ENCODE data around the gene RAD23B. TPM values are rescaled to one million over a fixed set of nuclear protein-coding genes. Genes with fewer than 3 reads are reported as not detected.

The RAD23B gene
- total RNA-seq, 4 donors from 2014 or later, result 87.3 to 98.6 (median 93.1) TPM

- H3K36me3 ChIP-seq, result no peaks in the 10 kb centered on the region
- H3K27ac ChIP-seq, result no peak overlapping the region
- DNase-seq (ENCODE audit: low spot score in 2 of 2), result no peak
- no peak overlapping the region for H3K4me3 ChIP-seq
- 80 to 87% methylated on average over 3 of the region's 3 CpGs for WGBS, 2 donors
- H3K27me3 ChIP-seq, result no peaks in the 10 kb centered on the region
- TF ChIP-seq POLR2A (IDR thresholded peaks at IDR 0.05) (no peak), CTCF (IDR thresholded peaks at IDR 0.05) (no peak), EP300 (IDR thresholded peaks at IDR 0.05) (no peak)
- H3K4me1 ChIP-seq, result peaks cover 0 to 23% (median 3%) of the 10 kb centered on the region in 4 donors
- H3K9me3 ChIP-seq, result no peaks in the 10 kb centered on the region
Observed at GRCh38 chr9:107280543-107280942, 2.5 kb upstream of the RAD23B start.

- H3K27me3 ChIP-seq, result no peaks in the 10 kb centered on the region
- no peak for DNase-seq (ENCODE audit: low spot score in 2 of 2)
- no peak for TF ChIP-seq POLR2A (IDR thresholded peaks at IDR 0.05)
- TF ChIP-seq CTCF (IDR thresholded peaks at IDR 0.05), result no peak
- TF ChIP-seq EP300 (IDR thresholded peaks at IDR 0.05), result no peak
- H3K4me1 ChIP-seq, result peaks cover 0 to 29% (median 6%) of the 10 kb centered on the region in 4 donors
- H3K4me3 ChIP-seq, result no peak overlapping the region
- no peaks in the 10 kb centered on the region for H3K36me3 ChIP-seq
- WGBS, 2 donors, result 73 to 75% methylated on average over 1 of the region's 1 CpG
- no peak overlapping the region for H3K27ac ChIP-seq
- no peaks in the 10 kb centered on the region for H3K9me3 ChIP-seq
Observed at GRCh38 chr9:107281184-107281583, 1.9 kb upstream of the RAD23B start.

GRCh38 chr9:107281922-107282667 is 984 bp upstream of the RAD23B start:
- WGBS, 2 donors, result 31 to 33% methylated on average over 13 of the region's 13 CpGs
- DNase-seq (ENCODE audit: low spot score in 2 of 2), result peak in 1 of 2 donors; percentile 10

GRCh38 chr9:107283623-107284616 is 841 bp downstream of the RAD23B start:
- WGBS, 2 donors, result 0% methylated on average over 39 to 45 of the region's 55 CpGs
- H3K36me3 ChIP-seq, result no peaks in the 10 kb centered on the region
- H3K9me3 ChIP-seq, result no peaks in the 10 kb centered on the region
- peak overlapping the region; percentile 77 to 97 (median 94) for H3K4me3 ChIP-seq
- peak overlapping the region; percentile 98 to 100 (median 99) for H3K27ac ChIP-seq
- H3K4me1 ChIP-seq, result peaks cover 3 to 48% (median 19%) of the 10 kb centered on the region in 4 donors
- DNase-seq (ENCODE audit: low spot score in 2 of 2), result peak; percentile 37 to 44
- TF ChIP-seq EP300 (IDR thresholded peaks at IDR 0.05) (peak in 1 of 2 donors; percentile 46), POLR2A (IDR thresholded peaks at IDR 0.05) (no peak)
- no peaks in the 10 kb centered on the region for H3K27me3 ChIP-seq

More at GRCh38 chr9:107281922-107282667, 984 bp upstream of the RAD23B start:
- no peaks in the 10 kb centered on the region for H3K36me3 ChIP-seq
- TF ChIP-seq CTCF (IDR thresholded peaks at IDR 0.05) (no peak), EP300 (IDR thresholded peaks at IDR 0.05) (no peak)
- H3K27ac ChIP-seq, result peak overlapping the region; percentile 77 to 99 (median 91)
- H3K27me3 ChIP-seq, result no peaks in the 10 kb centered on the region
- H3K4me1 ChIP-seq, result peaks cover under 1 to 31% (median 13%) of the 10 kb centered on the region in 4 donors
- peak overlapping the region; percentile 40 to 97 (median 94) for H3K4me3 ChIP-seq
- H3K9me3 ChIP-seq, result no peaks in the 10 kb centered on the region

GRCh38 chr9:107284636-107285035 is 1.6 kb downstream of the RAD23B start:
- 3% methylated on average over 6 of the region's 6 CpGs for WGBS, 2 donors
- no peaks in the 10 kb centered on the region for H3K36me3 ChIP-seq
- no peak for TF ChIP-seq POLR2A (IDR thresholded peaks at IDR 0.05)
- TF ChIP-seq CTCF (IDR thresholded peaks at IDR 0.05), result no peak
- no peak for TF ChIP-seq EP300 (IDR thresholded peaks at IDR 0.05)
- H3K4me3 ChIP-seq, result peak overlapping the region; percentile 77 to 97 (median 94)
- no peak for DNase-seq (ENCODE audit: low spot score in 2 of 2)
- H3K27ac ChIP-seq, result peak overlapping the region; percentile 98 to 100 (median 99)
- no peaks in the 10 kb centered on the region for H3K9me3 ChIP-seq
- peaks cover 3 to 55% (median 19%) of the 10 kb centered on the region in 4 donors for H3K4me1 ChIP-seq
- no peaks in the 10 kb centered on the region for H3K27me3 ChIP-seq

All from tibial nerve (tissue), 4 donors.